Activated CD8-positive, alpha-beta memory T cell treated with anti-CD3 and anti-CD28 coated beads, Interleukin-2, amount 50 U/mL, for 4 hours (primary cell): Measurements from ENCODE around the gene ARID3A.

ENCODE experiments used
- DNase-seq: peaks from one replicate; pipeline ENCODE4 v3.0.0-alpha.2; 2020

Gene ARID3A

GRCh38 chr19:1007399-1008251 is 81.8 kb downstream of the ARID3A start:
- no peak for DNase-seq

GRCh38 chr19:1008268-1009040 is 82.6 kb downstream of the ARID3A start:
- no peak for DNase-seq

GRCh38 chr19:1009041-1009980 is 83.5 kb downstream of the ARID3A start:
- DNase-seq = no peak

- no peak for DNase-seq
These were observed 84.2 kb downstream of the ARID3A start for GRCh38 chr19:1009981-1010538.

GRCh38 chr19:1010586-1011510 is 85.0 kb downstream of the ARID3A start:
- no peak for DNase-seq

GRCh38 chr19:1011831-1012333 is 86.0 kb downstream of the ARID3A start:
- DNase-seq = no peak

GRCh38 chr19:1012334-1012733 is 86.5 kb downstream of the ARID3A start:
- DNase-seq = no peak

- DNase-seq = no peak
These were observed 87.4 kb downstream of the ARID3A start for GRCh38 chr19:1013218-1013617.

GRCh38 chr19:1014161-1015060 is 88.6 kb downstream of the ARID3A start:
- DNase-seq = no peak

- DNase-seq = no peak
These were observed 89.4 kb downstream of the ARID3A start for GRCh38 chr19:1015061-1015781.

- DNase-seq = no peak
These were observed 90.2 kb downstream of the ARID3A start for GRCh38 chr19:1015782-1016646.

- DNase-seq = no peak
These were observed 90.8 kb downstream of the ARID3A start for GRCh38 chr19:1016647-1017114.

GRCh38 chr19:1017115-1017905 is 91.5 kb downstream of the ARID3A start:
- DNase-seq = no peak

GRCh38 chr19:1017906-1018305 is 92.1 kb downstream of the ARID3A start:
- DNase-seq = no peak

- DNase-seq = no peak
These were observed 92.6 kb downstream of the ARID3A start for GRCh38 chr19:1018393-1018792.

GRCh38 chr19:1018932-1019615 is 93.2 kb downstream of the ARID3A start:
- DNase-seq = no peak

GRCh38 chr19:1019616-1019961 is 93.8 kb downstream of the ARID3A start:
- DNase-seq = no peak
